Neuronal stem cell (in vitro differentiated cells): ENCODE measurements around the gene SS18L1.

Experiments used
- DNase-seq: peaks from one replicate; pipeline ENCODE4 v3.0.0-alpha.2; 2013; ENCODE audit warnings: low spot score
- H2AFZ ChIP-seq: one replicate; pipeline ENCODE4 v1.6.1; 2013; ENCODE audit warnings: mild to moderate bottlenecking, low read length, inconsistent platforms
- H2AK5ac ChIP-seq: 2 replicates; pipeline ENCODE4 v1.6.1; 2013; ENCODE audit warnings: low read depth, mild to moderate bottlenecking, inconsistent platforms, low read length, moderate library complexity, mixed read lengths
- H2BK120ac ChIP-seq: 2 replicates; pipeline ENCODE4 v1.6.1; 2013; ENCODE audit warnings: low read depth, mild to moderate bottlenecking, inconsistent platforms, low read length, moderate library complexity, mixed read lengths
- H2BK12ac ChIP-seq: one replicate; pipeline ENCODE4 v1.6.1; 2013; ENCODE audit warnings: low read length, inconsistent platforms
- H2BK15ac ChIP-seq: 2 replicates; pipeline ENCODE4 v1.6.1; 2013; ENCODE audit warnings: mild to moderate bottlenecking, low read length, inconsistent platforms, mixed read lengths
- H2BK5ac ChIP-seq: one replicate; pipeline ENCODE4 v1.6.1; 2013; ENCODE audit warnings: inconsistent platforms, mild to moderate bottlenecking, low read length, moderate library complexity
- H3K14ac ChIP-seq: one replicate; pipeline ENCODE4 v1.6.1; 2013; ENCODE audit warnings: low read length, inconsistent platforms
- H3K18ac ChIP-seq: 2 replicates; pipeline ENCODE4 v1.6.1; 2013; ENCODE audit warnings: low read length, inconsistent platforms
- H3K23ac ChIP-seq: 2 replicates; pipeline ENCODE4 v1.6.1; 2013; ENCODE audit warnings: low read depth, mild to moderate bottlenecking, mixed read lengths, low read length, inconsistent platforms; ENCODE audit not compliant: poor library complexity
- H3K27ac ChIP-seq: replicated peaks from 3 replicates; pipeline ENCODE4 v1.5.1; 2013; ENCODE audit warnings: low read length, inconsistent platforms
- H3K27me3 ChIP-seq, 3 experiments: 2 replicates each; pipeline ENCODE4 v1.6.1; 2013; ENCODE audit warnings: low read length in 3 of 3, mild to moderate bottlenecking in 2 of 3, inconsistent platforms in 1 of 3, low read depth in 1 of 3, mixed read lengths in 1 of 3, moderate library complexity in 1 of 3; ENCODE audit not compliant: control insufficient read depth in 3 of 3, insufficient read depth in 3 of 3
- H3K36me3 ChIP-seq, 2 donors: replicated peaks in 1 of 2; 2 replicates each; pipeline ENCODE4 v1.6.1; 2013; ENCODE audit warnings: low read length in 2 of 2; ENCODE audit not compliant: control insufficient read depth in 2 of 2, insufficient read depth in 2 of 2
- H3K4ac ChIP-seq: 2 replicates; pipeline ENCODE4 v1.6.1; 2013; ENCODE audit warnings: inconsistent platforms, mild to moderate bottlenecking, low read length, moderate library complexity
- H3K4me1 ChIP-seq, 2 donors: 1 replicate in 1 of 2; 2 replicates in 1 of 2; pipeline ENCODE4 v1.6.1; 2013; ENCODE audit warnings: low read length in 2 of 2, low read depth in 1 of 2; ENCODE audit not compliant: control insufficient read depth in 2 of 2, insufficient read depth in 1 of 2
- H3K4me2 ChIP-seq: one replicate; pipeline ENCODE4 v1.6.1; 2013; ENCODE audit warnings: mild to moderate bottlenecking, low read length, inconsistent platforms; ENCODE audit not compliant: insufficient read depth, poor library complexity, severe bottlenecking
- H3K4me3 ChIP-seq, 2 donors: 2 replicates each; pipeline ENCODE4 v1.5.1; 2013; ENCODE audit warnings: low read length in 2 of 2, mild to moderate bottlenecking in 2 of 2, inconsistent platforms in 1 of 2, moderate library complexity in 1 of 2
- H3K79me1 ChIP-seq: one replicate; pipeline ENCODE4 v1.6.1; 2013; ENCODE audit warnings: low read depth, mild to moderate bottlenecking, inconsistent platforms, low read length, moderate library complexity
- H3K9ac ChIP-seq: one replicate; pipeline ENCODE4 v1.6.1; 2013; ENCODE audit warnings: mild to moderate bottlenecking, low read depth, low read length, inconsistent platforms; ENCODE audit not compliant: poor library complexity
- H3K9me3 ChIP-seq, 2 donors: replicated peaks in 1 of 2; 2 replicates each; pipeline versions ENCODE3 to v1.6.1; 2013; ENCODE audit warnings: low read length in 2 of 2, mild to moderate bottlenecking in 2 of 2, inconsistent platforms in 1 of 2, low read depth in 1 of 2, mixed read lengths in 1 of 2, moderate library complexity in 1 of 2; ENCODE audit not compliant: control insufficient read depth in 2 of 2, insufficient read depth in 1 of 2
- H4K8ac ChIP-seq: one replicate; pipeline ENCODE4 v1.6.1; 2013; ENCODE audit warnings: low read depth, mild to moderate bottlenecking, inconsistent platforms, low read length, moderate library complexity
- H4K91ac ChIP-seq: one replicate; pipeline ENCODE4 v1.6.1; 2013; ENCODE audit warnings: low read length, low read depth, mild to moderate bottlenecking, inconsistent platforms; ENCODE audit not compliant: poor library complexity
- WGBS, 2 donors: extraction: QIAGEN DNeasy Blood & Tissue Kit; methylation state at CpG; one replicate each; pipeline ENCODE4 v1.1.7; 2013; ENCODE audit warnings: missing lambda C conversion rate in 2 of 2, mixed read lengths in 1 of 2; ENCODE audit not compliant: insufficient read length in 2 of 2, insufficient replicate concordance in 1 of 2; ENCODE audit errors: extremely low coverage in 2 of 2; 5-methylcytosine and 5-hydroxymethylcytosine counted together

SS18L1 gene

DNA sequence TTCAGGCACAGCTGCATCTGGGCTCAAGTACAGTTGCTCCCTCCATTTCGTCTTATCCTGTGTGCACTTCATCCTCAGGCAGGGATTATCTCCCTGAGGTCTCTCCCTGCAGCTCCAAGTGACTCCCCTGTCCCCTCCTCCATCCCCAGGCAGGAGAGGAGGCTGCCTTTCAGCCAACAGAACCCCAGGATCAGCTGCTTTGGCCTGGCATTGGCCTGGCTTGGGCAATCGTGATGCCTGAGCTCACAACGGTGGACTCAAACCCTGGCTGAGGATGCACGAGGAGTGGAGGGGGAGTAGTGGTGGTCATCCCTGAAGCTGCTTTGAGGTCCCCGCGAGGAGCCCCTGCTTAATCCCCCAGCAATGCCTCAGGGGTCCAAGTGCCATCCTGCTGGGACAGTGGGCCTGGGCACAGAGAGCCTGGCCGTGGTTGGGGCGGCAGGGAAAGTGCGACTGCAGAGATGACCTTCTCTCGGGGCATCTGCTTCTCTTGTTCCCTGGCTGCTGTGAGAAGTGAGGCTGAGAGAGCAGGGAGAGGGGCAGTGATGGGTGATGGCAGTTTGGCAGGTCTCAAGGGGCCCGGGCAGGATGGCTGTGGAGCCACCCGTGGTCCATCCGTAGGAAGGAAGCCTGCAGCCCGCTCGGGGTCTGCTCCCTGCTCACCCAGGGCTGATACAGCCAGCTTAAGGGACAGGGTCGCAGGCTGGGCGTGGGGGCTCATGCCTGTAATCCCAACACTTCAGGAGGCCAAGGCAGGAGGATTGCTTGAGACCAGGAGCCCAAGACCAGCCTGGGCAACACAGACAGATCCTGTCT lies 82.5 kb downstream of the SS18L1 start:
- Histone ChIP-seq H2BK5ac (no peak overlapping the region), H4K91ac (no peak overlapping the region), H2BK15ac (no peak overlapping the region), H3K4ac (no peak overlapping the region), H3K23ac (no peak overlapping the region), H2BK12ac (no peak overlapping the region), H3K36me3 (no peaks in the 10 kb centered on the region), H3K27me3 (peaks cover 2 to 69% (median 11%) of the 10 kb centered on the region in 3 experiments), H3K4me2 (no peak overlapping the region), H3K9ac (no peak overlapping the region), H2AK5ac (no peak overlapping the region), H4K8ac (no peak overlapping the region), H2AFZ (no peak overlapping the region), H2BK120ac (no peak overlapping the region), H3K27ac (no peak overlapping the region), H3K79me1 (no peaks in the 10 kb centered on the region), H3K4me1 (peaks cover 9 to 11% of the 10 kb centered on the region in 2 donors), H3K18ac (peak overlapping the region; percentile 76), H3K9me3 (peaks cover 0 to 7% of the 10 kb centered on the region in 2 donors), H3K14ac (no peak overlapping the region), H3K4me3 (no peak overlapping the region)
- no peak for DNase-seq
- WGBS, 2 donors = no CpG with 5 or more reads among the region's 17 CpGs

- Histone ChIP-seq H3K18ac (peak overlapping the region; percentile 56), H3K4me2 (no peak overlapping the region), H3K79me1 (no peaks in the 10 kb centered on the region), H2BK12ac (no peak overlapping the region), H2AFZ (no peak overlapping the region), H4K8ac (no peak overlapping the region), H3K4me1 (peaks cover 2 to 5% of the 10 kb centered on the region in 2 donors), H3K27ac (no peak overlapping the region), H3K4ac (no peak overlapping the region), H3K4me3 (peak overlapping the region in 1 of 2 donors; percentile 35), H2BK5ac (peak overlapping the region; percentile 89), H4K91ac (no peak overlapping the region), H2BK120ac (no peak overlapping the region), H3K14ac (peak overlapping the region; percentile 92), H3K27me3 (peaks cover 0 to 60% (median 1%) of the 10 kb centered on the region in 3 experiments), H3K36me3 (no peaks in the 10 kb centered on the region), H2AK5ac (peak overlapping the region; percentile 94), H3K9me3 (peaks cover 0 to 7% of the 10 kb centered on the region in 2 donors), H3K9ac (no peak overlapping the region), H3K23ac (peak overlapping the region; percentile 62), H2BK15ac (no peak overlapping the region)
- no CpG with 5 or more reads among the region's 24 CpGs for WGBS, 2 donors
- DNase-seq = no peak
Observed at GRCh38 chr20:62226707-62227590, 83.4 kb downstream of the SS18L1 start.

- peak overlapping the region; percentile 92 for H3K14ac ChIP-seq
- peak overlapping the region; percentile 47 for H3K4ac ChIP-seq
- peaks cover 0 to 54% (median 0%) of the 10 kb centered on the region in 3 experiments for H3K27me3 ChIP-seq
- H3K9ac ChIP-seq = peak overlapping the region; percentile 40
- peak overlapping the region; percentile 62 for H3K23ac ChIP-seq
- no peak for DNase-seq
- H2BK5ac ChIP-seq = peak overlapping the region; percentile 89
- no peak overlapping the region for H4K8ac ChIP-seq
- H2AK5ac ChIP-seq = peak overlapping the region; percentile 94
- H3K4me2 ChIP-seq = no peak overlapping the region
- no peaks in the 10 kb centered on the region for H3K36me3 ChIP-seq
- H3K18ac ChIP-seq = peak overlapping the region; percentile 56
- peak overlapping the region; percentile 69 for H2BK12ac ChIP-seq
- H2BK120ac ChIP-seq = no peak overlapping the region
- peak overlapping the region in 1 of 2 donors; percentile 35 for H3K4me3 ChIP-seq
- WGBS, 2 donors = no CpG with 5 or more reads among the region's 10 CpGs
- peak overlapping the region; percentile 99 for H2BK15ac ChIP-seq
- H3K4me1 ChIP-seq = peaks cover 2 to 5% of the 10 kb centered on the region in 2 donors
- H2AFZ ChIP-seq = no peak overlapping the region
- H3K79me1 ChIP-seq = no peaks in the 10 kb centered on the region
- H4K91ac ChIP-seq = no peak overlapping the region
- H3K27ac ChIP-seq = no peak overlapping the region
- peaks cover 0 to 7% of the 10 kb centered on the region in 2 donors for H3K9me3 ChIP-seq
Observed at GRCh38 chr20:62227591-62227976, 84.0 kb downstream of the SS18L1 start.
